MCF 10A (cell line): ENCODE data around the gene STK24. TPM values are rescaled to one million over a fixed set of nuclear protein-coding genes. Genes with fewer than 3 reads are reported as not detected.

Experiments used
- BruUV-seq: library from RNA; stranded (reverse); fragments of 400-500 nt; replicated peaks from 2 replicates; lab custom pipeline; 2021; lab: Mats Ljungman, UMichigan
- CTCF ChIA-PET: fragments of 300-600 bp; sonication (Branson Sonifier 250); formaldehyde crosslinking; extraction: SDS; loops from one replicate; lab custom pipeline; 2021; ENCODE audit warnings: antibody characterized with exemption, inconsistent platforms; lab: Yijun Ruan, JAX
- POLR2A ChIA-PET: fragments of 300-600, 350-650 bp; sonication (Branson Sonifier 250); formaldehyde crosslinking; extraction: SDS; loops from one replicate; lab custom pipeline; 2020; ENCODE audit warnings: antibody characterized with exemption, inconsistent platforms; lab: Yijun Ruan, JAX
- DNase-seq: peaks from one replicate; pipeline ENCODE4 v3.0.0-alpha.2; 2018; ENCODE audit not compliant: unreplicated experiment
- H3K27ac Mint-ChIP-seq: one replicate; pipeline ENCODE4 v1.8.0; 2022; ENCODE audit warnings: mild to moderate bottlenecking, low read depth, mixed read lengths; ENCODE audit not compliant: unreplicated experiment
- H3K27me3 Mint-ChIP-seq: one replicate; pipeline ENCODE4 v1.8.0; 2022; ENCODE audit warnings: mixed read lengths; ENCODE audit not compliant: insufficient read depth, unreplicated experiment
- H3K36me3 Mint-ChIP-seq: one replicate; pipeline ENCODE4 v1.8.0; 2022; ENCODE audit warnings: mild to moderate bottlenecking, moderate library complexity, mixed read lengths; ENCODE audit not compliant: insufficient read depth, unreplicated experiment
- H3K4me1 Mint-ChIP-seq: one replicate; pipeline ENCODE4 v1.8.0; 2022; ENCODE audit warnings: mixed read lengths; ENCODE audit not compliant: insufficient read depth, unreplicated experiment
- H3K4me3 Mint-ChIP-seq: one replicate; pipeline ENCODE4 v1.8.0; 2022; ENCODE audit warnings: mild to moderate bottlenecking, moderate library complexity, mixed read lengths; ENCODE audit not compliant: unreplicated experiment
- H3K9me3 Mint-ChIP-seq: one replicate; pipeline ENCODE4 v1.8.0; 2022; ENCODE audit warnings: mixed read lengths; ENCODE audit not compliant: unreplicated experiment
- CTCF ChIP-seq: fragments of 200-600 bp; IDR thresholded peaks from one replicate; pipeline ENCODE4 v1.8.0; 2022; ENCODE audit warnings: antibody characterized with exemption, mild to moderate bottlenecking; ENCODE audit not compliant: unreplicated experiment
- intact Hi-C: fragments of 100-400 bp; cut with micrococcal nuclease; formaldehyde crosslinking; loops from 2 replicates; pipeline ENCODE4 v1.14.1; 2022
- total RNA-seq: library from RNA; stranded (reverse); gene quantifications from 2 replicates; pipeline ENCODE4 v1.2.3, GENCODE V29; 2022

Gene STK24
- total RNA-seq, 1 experiment from 2014 or later, result 200 TPM

GRCh38 chr13:98529171-98529570 lies 47.7 kb downstream of the STK24 start:
- H3K36me3 Mint-ChIP-seq, result peaks cover 7% of the 10 kb centered on the region
- TF ChIP-seq CTCF, result no peak
- H3K27ac Mint-ChIP-seq, result no peak overlapping the region
- no peak for DNase-seq
- H3K9me3 Mint-ChIP-seq, result no peaks in the 10 kb centered on the region
- intact Hi-C loops, result no loop called here
- no peak overlapping the region for H3K4me3 Mint-ChIP-seq
- no TSS peak for BruUV-seq
- peaks cover 19% of the 10 kb centered on the region for H3K4me1 Mint-ChIP-seq
- CTCF ChIA-PET, result interaction anchor here (1.1 kb wide), 1 partner anchor 9 kb away, joined by 3 read pairs; no protein-coding TSS in a partner anchor
- POLR2A ChIA-PET, result interaction anchor here (1.0 kb wide), 1 partner anchor 45 kb away, joined by 4 read pairs; no protein-coding TSS in a partner anchor
- no peaks in the 10 kb centered on the region for H3K27me3 Mint-ChIP-seq

GRCh38 chr13:98528663-98529064 lies 48.2 kb downstream of the STK24 start:
- DNase-seq, result no peak
- H3K27me3 Mint-ChIP-seq, result no peaks in the 10 kb centered on the region
- peaks cover 14% of the 10 kb centered on the region for H3K4me1 Mint-ChIP-seq
- no peak for TF ChIP-seq CTCF
- H3K36me3 Mint-ChIP-seq, result peaks cover 7% of the 10 kb centered on the region
- ChIA-PET CTCF (interaction anchor here (0.9 to 1.1 kb wide), 2 partner anchors 9 kb away, joined by 3 read pairs; no protein-coding TSS in a partner anchor), POLR2A (interaction anchor here (1.0 kb wide), 1 partner anchor 44 kb away, joined by 4 read pairs; no protein-coding TSS in a partner anchor)
- intact Hi-C loops, result no loop called here
- H3K4me3 Mint-ChIP-seq, result no peak overlapping the region
- no peak overlapping the region for H3K27ac Mint-ChIP-seq
- no peaks in the 10 kb centered on the region for H3K9me3 Mint-ChIP-seq
- BruUV-seq, result no TSS peak

GRCh38 chr13:98527526-98527925 lies 49.4 kb downstream of the STK24 start:
- no peak overlapping the region for H3K4me3 Mint-ChIP-seq
- TF ChIP-seq CTCF, result no peak
- no peak overlapping the region for H3K27ac Mint-ChIP-seq
- BruUV-seq, result no TSS peak
- intact Hi-C loops, result no loop called here
- H3K4me1 Mint-ChIP-seq, result peaks cover 14% of the 10 kb centered on the region
- H3K36me3 Mint-ChIP-seq, result peaks cover 7% of the 10 kb centered on the region
- H3K27me3 Mint-ChIP-seq, result no peaks in the 10 kb centered on the region
- CTCF ChIA-PET, result interaction anchor here (0.9 kb wide), 1 partner anchor 10 kb away, joined by 3 read pairs; no protein-coding TSS in a partner anchor
- POLR2A ChIA-PET, result no interaction called here
- no peaks in the 10 kb centered on the region for H3K9me3 Mint-ChIP-seq
- no peak for DNase-seq

GRCh38 chr13:98526182-98526512 lies 50.8 kb downstream of the STK24 start:
- Mint-ChIP-seq H3K4me1 (peaks cover 28% of the 10 kb centered on the region), H3K27ac (no peak overlapping the region), H3K4me3 (no peak overlapping the region), H3K36me3 (peaks cover 7% of the 10 kb centered on the region), H3K9me3 (no peaks in the 10 kb centered on the region), H3K27me3 (no peaks in the 10 kb centered on the region)
- no TSS peak for BruUV-seq
- CTCF ChIA-PET, result interaction anchor here (0.8 kb wide), 1 partner anchor 31 kb away, joined by 3 read pairs; no protein-coding TSS in a partner anchor
- intact Hi-C loops, result no loop called here
- TF ChIP-seq CTCF, result no peak
- POLR2A ChIA-PET, result no interaction called here
- no peak for DNase-seq
